K562 (cell line): ENCODE results near the gene ZNF711. TPM values are rescaled to one million over a fixed set of nuclear protein-coding genes. Genes with fewer than 3 reads are reported as not detected.

Source experiments
- CEBPG ChIP-seq, 3 experiments: fragments of 200-800 bp in 1 of 3; sonication (Bioruptor generic) in 1 of 3; sonication (generic) in 1 of 3; formaldehyde crosslinking in 1 of 3; IDR thresholded peaks in 2 of 3; conservative IDR thresholded peaks in 1 of 3; 2 replicates each; pipeline versions ENCODE4 v1.6.1 to v1.8.0; 2016 to 2022; ENCODE audit warnings: missing compliant biosample characterization in 2 of 3, missing genetic modification characterization in 2 of 3, mild to moderate bottlenecking in 1 of 3, missing genetic modification reagents in 1 of 3
- DEAF1 ChIP-seq: fragments of 450-650 bp; formaldehyde crosslinking; IDR thresholded peaks from 2 replicates; pipeline ENCODE4 v1.4.0; 2020; ENCODE audit warnings: mild to moderate bottlenecking, moderate library complexity
- TRIM24 ChIP-seq, 2 experiments: fragments of 450-650 bp; IDR thresholded peaks; 2 replicates each; pipeline ENCODE4 v1.6.1; 2016
- ZNF592 ChIP-seq: fragments of 450-650 bp; IDR thresholded peaks from 2 replicates; pipeline ENCODE4 v1.6.1; 2017; ENCODE audit warnings: antibody characterized with exemption, mild to moderate bottlenecking
- polyA plus RNA-seq, 8 experiments: library from polyadenylated mRNA; depleted of rRNA in 4 of 8; stranded (reverse) in 5 of 8; unstranded in 3 of 8; fragments of >200 nt; fragmentation: Nextera tagmentation in 2 of 8; fragmentation: Illumina TruSeq in 1 of 8; extraction: Ambion mirVana in 2 of 8; extraction: Trizol in 1 of 8; gene quantifications; 2 replicates each; pipeline versions ENCODE4 v1.2.1 to v1.2.3, GENCODE V29; 2011 to 2014; ENCODE audit warnings: inconsistent platforms in 1 of 8, missing spikeins in 1 of 8
- total RNA-seq, 7 experiments: library from RNA; depleted of rRNA in 6 of 7; stranded (reverse); fragments of >200 nt in 6 of 7; fragmentation: Illumina TruSeq in 2 of 7; extraction: Trizol in 2 of 7; gene quantifications; 2 replicates each; pipeline versions ENCODE4 v1.2.1 to v1.2.3, GENCODE V29; 2011 to 2021; ENCODE audit warnings: low replicate concordance in 1 of 7
- TF ChIP-seq, protein P1 (sequence below), 2 experiments: fragments of 450-650 bp in 1 of 2; sonication (generic) in 1 of 2; formaldehyde crosslinking in 1 of 2; IDR thresholded peaks in 1 of 2; conservative IDR thresholded peaks in 1 of 2; 2 replicates each; pipeline versions ENCODE4 v1.6.1 to v1.8.1; 2016 to 2023; ENCODE audit warnings: mild to moderate bottlenecking in 2 of 2, moderate library complexity in 2 of 2, inconsistent platforms in 1 of 2, missing genetic modification reagents in 1 of 2

Gene ZNF711
- total and polyA plus RNA-seq, 9 of the 15 experiments (the other 6 are each of a cell fraction or from before 2014, with no cell fraction given) = 1.9 to 6.7 (median 5.2) TPM

DNA sequence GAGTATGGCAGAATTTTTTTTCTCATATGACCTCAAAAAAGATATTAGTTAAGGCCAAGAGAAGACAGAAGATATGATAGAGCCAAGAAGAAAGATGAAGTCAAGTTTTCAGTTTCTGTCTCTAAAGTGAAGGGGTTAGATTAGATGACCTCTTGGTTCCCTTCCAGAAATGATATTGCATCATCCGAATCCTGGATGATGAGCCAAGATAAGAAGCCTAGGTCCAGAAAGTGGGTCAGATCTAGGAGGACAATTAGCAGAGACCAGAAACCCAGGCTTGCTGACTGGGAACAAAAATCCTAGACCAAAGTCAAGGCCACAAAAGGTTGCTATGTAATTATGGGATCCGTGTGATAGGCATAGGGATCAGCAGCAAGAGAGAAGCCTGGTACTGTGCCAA lies 20.4 kb upstream of the ZNF711 start (continued):
- TF ChIP-seq, protein P1, sequence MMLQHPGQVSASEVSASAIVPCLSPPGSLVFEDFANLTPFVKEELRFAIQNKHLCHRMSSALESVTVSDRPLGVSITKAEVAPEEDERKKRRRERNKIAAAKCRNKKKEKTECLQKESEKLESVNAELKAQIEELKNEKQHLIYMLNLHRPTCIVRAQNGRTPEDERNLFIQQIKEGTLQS (IDR thresholded peaks at IDR 0.05) = peak; percentile 51
- TF ChIP-seq, protein P1 (CRISPR knock-in tag; conservative IDR thresholded peaks at IDR 0.05) = no peak
- TF ChIP-seq ZNF592 (no peak), CEBPG (CRISPR knock-in tag; IDR thresholded peaks at IDR 0.05) (no peak), CEBPG (tag; conservative IDR thresholded peaks at IDR 0.05 in 1 of 2, IDR thresholded peaks at IDR 0.05 in 1 of 2) (peak; percentile 44 to 85; a peak in 3 of 4 replicates), DEAF1 (no peak), TRIM24 (IDR thresholded peaks at IDR 0.05) (no peak)
